Activated naive CD8-positive, alpha-beta T cell (primary cell): ENCODE measurements around the gene HOXB3.
"Not testable (repeated sequence)": the region's sequence is repeated elsewhere in the genome, so short reads cannot be mapped to it uniquely, and the experiment has no call there.

Experiments used
- H3K27ac Mint-ChIP-seq: one replicate; pipeline ENCODE4 v1.8.0; 2021; ENCODE audit warnings: mixed read lengths
- H3K27me3 Mint-ChIP-seq: one replicate; pipeline ENCODE4 v1.8.0; 2021; ENCODE audit warnings: mixed read lengths
- H3K36me3 Mint-ChIP-seq: one replicate; pipeline ENCODE4 v1.8.0; 2021; ENCODE audit warnings: mixed read lengths
- H3K4me1 Mint-ChIP-seq: one replicate; pipeline ENCODE4 v1.8.0; 2021; ENCODE audit warnings: low read depth, mixed read lengths
- H3K4me3 Mint-ChIP-seq: one replicate; pipeline ENCODE4 v1.8.0; 2021; ENCODE audit warnings: mild to moderate bottlenecking, mixed read lengths
- H3K9me3 Mint-ChIP-seq: one replicate; pipeline ENCODE4 v1.8.0; 2021; ENCODE audit warnings: low read depth, mixed read lengths

Gene HOXB3

DNA sequence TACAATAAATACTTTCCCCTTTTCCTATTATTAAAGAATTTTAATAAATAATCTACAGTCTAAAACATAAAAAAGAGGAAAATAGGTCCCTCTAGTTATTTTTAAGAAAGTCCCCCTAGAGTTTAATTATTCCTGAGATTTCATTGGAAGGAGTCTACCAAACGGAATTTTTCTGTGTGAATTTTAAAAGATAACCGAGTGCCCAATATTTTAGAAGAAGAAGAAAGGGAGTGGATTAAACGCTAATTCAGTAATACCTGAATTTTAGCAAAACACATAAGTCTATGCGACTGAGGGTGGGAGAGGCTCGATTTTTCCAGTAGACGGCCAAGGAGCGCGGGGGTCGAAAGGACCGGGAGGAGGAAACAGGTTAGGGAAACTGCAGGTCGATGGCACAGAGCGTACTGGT lies 47.3 kb downstream of the HOXB3 start:
- peaks cover 46% of the 10 kb centered on the region for H3K4me1 Mint-ChIP-seq
- peaks cover 2% of the 10 kb centered on the region for H3K27me3 Mint-ChIP-seq
- H3K9me3 Mint-ChIP-seq = no peaks in the 10 kb centered on the region
- no peaks in the 10 kb centered on the region for H3K36me3 Mint-ChIP-seq
- H3K4me3 Mint-ChIP-seq = peak overlapping the region; percentile 98
- peak overlapping the region; percentile 91 for H3K27ac Mint-ChIP-seq

DNA sequence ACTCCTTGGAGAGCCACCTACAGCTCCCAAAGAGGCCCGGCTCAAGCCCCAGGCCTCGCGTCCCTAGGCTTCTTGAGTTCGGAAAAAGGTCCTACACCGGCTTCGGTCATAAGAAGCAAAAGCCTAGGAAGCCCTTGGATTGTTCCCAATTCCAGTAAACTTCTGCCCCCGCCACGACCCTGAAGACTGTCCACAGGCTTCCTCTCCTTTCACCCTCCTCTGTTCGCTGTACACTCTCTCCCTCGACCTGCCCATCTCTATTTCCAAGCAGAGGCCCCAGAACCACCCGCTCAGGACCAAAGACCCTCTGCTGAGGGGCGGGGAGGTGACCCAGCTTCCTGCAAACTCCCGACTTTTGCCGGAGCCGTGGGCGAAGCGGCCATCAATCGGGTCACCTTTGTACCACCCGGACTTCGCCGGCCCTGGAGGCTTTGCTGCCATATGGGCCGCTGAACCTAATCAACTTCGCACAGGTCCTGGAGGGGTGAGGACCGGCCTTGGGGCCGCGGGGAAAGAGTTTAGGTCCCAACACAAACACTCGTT lies 47.9 kb downstream of the HOXB3 start:
- peak overlapping the region; percentile 99 for H3K27ac Mint-ChIP-seq
- no peaks in the 10 kb centered on the region for H3K9me3 Mint-ChIP-seq
- H3K4me1 Mint-ChIP-seq = peaks cover 44% of the 10 kb centered on the region
- peaks cover 2% of the 10 kb centered on the region for H3K27me3 Mint-ChIP-seq
- H3K36me3 Mint-ChIP-seq = no peaks in the 10 kb centered on the region
- peak overlapping the region; percentile 98 for H3K4me3 Mint-ChIP-seq

DNA sequence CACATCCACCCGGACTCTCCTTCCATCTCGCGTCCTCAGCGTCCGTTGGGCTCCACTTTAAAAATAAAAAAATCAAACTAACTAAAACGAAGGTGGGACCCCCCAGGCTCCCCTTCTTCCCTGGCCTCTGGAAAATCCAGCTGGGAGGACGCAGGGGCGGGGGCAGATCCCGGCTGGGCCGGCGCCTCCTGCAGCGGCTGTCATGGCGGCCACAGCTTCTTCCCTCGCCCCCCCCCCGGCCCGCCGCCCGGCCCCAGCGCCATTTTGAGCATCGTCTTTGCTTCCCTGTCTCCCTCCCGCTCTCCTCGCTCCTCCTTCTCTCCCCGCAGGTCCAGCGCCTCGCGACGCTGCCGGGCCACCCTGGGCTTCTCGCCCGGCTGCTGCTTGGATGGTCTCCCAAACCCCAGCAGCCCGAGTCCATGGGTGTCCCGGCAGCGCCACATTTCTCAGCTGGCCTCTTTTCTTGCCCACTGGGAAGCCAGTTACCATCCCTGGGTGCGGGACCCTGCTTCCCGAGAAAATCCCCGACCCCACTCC lies 48.4 kb downstream of the HOXB3 start:
- Mint-ChIP-seq H3K36me3 (no peaks in the 10 kb centered on the region), H3K27ac (peak overlapping the region; percentile 99), H3K4me1 (peaks cover 41% of the 10 kb centered on the region), H3K27me3 (peaks cover 2% of the 10 kb centered on the region), H3K4me3 (peak overlapping the region; percentile 98), H3K9me3 (no peaks in the 10 kb centered on the region)

DNA sequence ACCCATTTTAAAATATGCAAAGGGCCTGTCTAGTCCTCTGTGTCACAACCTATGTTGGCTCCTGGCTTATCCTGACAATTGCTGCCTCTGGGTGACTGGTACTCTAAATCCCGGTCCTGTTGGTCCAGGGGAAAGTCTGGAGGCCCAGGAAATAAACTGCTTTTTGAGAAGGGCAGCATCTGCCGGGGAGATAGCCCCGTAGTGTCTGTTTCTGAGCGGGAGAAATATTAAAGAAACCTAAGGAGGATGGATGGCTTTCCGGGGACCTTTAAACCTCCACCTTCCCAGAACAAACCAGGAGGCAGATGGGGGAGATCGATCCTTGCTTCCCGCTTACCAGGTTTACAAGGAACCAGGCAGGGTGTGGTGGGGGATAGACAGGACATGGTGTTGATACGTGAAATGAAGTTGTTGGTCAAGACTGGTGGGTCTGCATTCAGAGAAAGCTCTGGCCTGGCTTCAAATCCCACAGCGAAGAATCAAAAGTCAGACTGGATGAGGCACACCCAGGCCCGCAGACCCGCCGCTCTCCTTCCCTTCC lies 48.9 kb downstream of the HOXB3 start:
- Mint-ChIP-seq H3K4me3 (peak overlapping the region; percentile 98), H3K27me3 (peaks cover 2% of the 10 kb centered on the region), H3K36me3 (no peaks in the 10 kb centered on the region), H3K4me1 (peaks cover 38% of the 10 kb centered on the region), H3K9me3 (no peaks in the 10 kb centered on the region), H3K27ac (peak overlapping the region; percentile 99)

GRCh38 chr17:48540213-48540612 lies 49.8 kb downstream of the HOXB3 start:
- H3K27ac Mint-ChIP-seq = peak overlapping the region; percentile 73
- peaks cover 2% of the 10 kb centered on the region for H3K27me3 Mint-ChIP-seq
- no peaks in the 10 kb centered on the region for H3K36me3 Mint-ChIP-seq
- peaks cover 29% of the 10 kb centered on the region for H3K4me1 Mint-ChIP-seq
- H3K4me3 Mint-ChIP-seq = peak overlapping the region; percentile 46
- no peaks in the 10 kb centered on the region for H3K9me3 Mint-ChIP-seq

GRCh38 chr17:48539177-48539576 lies 50.9 kb downstream of the HOXB3 start:
- H3K9me3 Mint-ChIP-seq = no peaks in the 10 kb centered on the region
- H3K4me3 Mint-ChIP-seq = no peak overlapping the region
- H3K4me1 Mint-ChIP-seq = peaks cover 23% of the 10 kb centered on the region
- H3K36me3 Mint-ChIP-seq = no peaks in the 10 kb centered on the region
- H3K27me3 Mint-ChIP-seq = peaks cover 2% of the 10 kb centered on the region
- H3K27ac Mint-ChIP-seq = no peak overlapping the region

- Mint-ChIP-seq H3K4me3 (no peak overlapping the region), H3K36me3 (no peaks in the 10 kb centered on the region), H3K27me3 (no peaks in the 10 kb centered on the region), H3K27ac (no peak overlapping the region), H3K9me3 (no peaks in the 10 kb centered on the region), H3K4me1 (peaks cover 17% of the 10 kb centered on the region)
Measured at GRCh38 chr17:48537316-48537715, 52.7 kb downstream of the HOXB3 start.

- H3K36me3 Mint-ChIP-seq, H3K9me3 Mint-ChIP-seq, H3K27ac Mint-ChIP-seq, H3K4me3 Mint-ChIP-seq, H3K27me3 Mint-ChIP-seq, H3K4me1 Mint-ChIP-seq: not testable (repeated sequence)
Measured at GRCh38 chr17:48535793-48536559, 54.1 kb downstream of the HOXB3 start.

DNA sequence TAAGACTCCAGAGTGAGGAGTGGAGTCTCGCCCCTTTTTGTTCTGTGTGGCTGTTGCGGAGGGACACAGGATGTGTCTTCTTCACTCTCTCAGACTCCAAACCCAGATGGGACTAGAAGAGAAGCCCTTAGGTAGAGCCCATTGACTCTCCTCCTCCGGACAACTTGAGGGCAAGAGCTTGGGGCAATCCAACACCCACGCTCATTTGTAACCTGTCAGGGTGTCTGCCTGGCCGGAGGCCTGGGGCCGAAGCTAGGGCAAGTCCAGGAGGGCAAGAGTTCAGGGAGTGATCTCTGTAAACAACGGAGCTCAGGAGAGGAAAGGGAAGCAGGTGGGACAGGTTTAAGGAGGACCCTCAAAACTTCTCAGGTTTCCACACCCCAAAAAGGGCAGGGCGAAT lies 57.8 kb downstream of the HOXB3 start:
- Mint-ChIP-seq H3K27ac (no peak overlapping the region), H3K4me1 (peaks cover 2% of the 10 kb centered on the region), H3K9me3 (no peaks in the 10 kb centered on the region), H3K27me3 (no peaks in the 10 kb centered on the region), H3K36me3 (no peaks in the 10 kb centered on the region), H3K4me3 (no peak overlapping the region)

GRCh38 chr17:48530887-48531272 lies 59.2 kb downstream of the HOXB3 start, which contains the start of gene HOXB1:
HOXB1 (minus strand) TSS chr17:48531011; CDS start chr17:48530904, 107 bp downstream.
- Mint-ChIP-seq H3K9me3 (no peaks in the 10 kb centered on the region), H3K4me3 (no peak within 1 kb of the TSS), H3K36me3 (no peaks in the 10 kb centered on the region), H3K27me3 (peaks cover 6% of the 10 kb centered on the region), H3K4me1 (peaks cover 6% of the 10 kb centered on the region), H3K27ac (no peak within 1 kb of the TSS)

GRCh38 chr17:48530208-48530886 lies 59.7 kb downstream of the HOXB3 start:
- H3K36me3 Mint-ChIP-seq = no peaks in the 10 kb centered on the region
- H3K9me3 Mint-ChIP-seq = no peaks in the 10 kb centered on the region
- H3K27me3 Mint-ChIP-seq = peaks cover 8% of the 10 kb centered on the region
- H3K4me1 Mint-ChIP-seq = peaks cover 6% of the 10 kb centered on the region
- H3K4me3 Mint-ChIP-seq = no peak overlapping the region
- no peak overlapping the region for H3K27ac Mint-ChIP-seq

DNA sequence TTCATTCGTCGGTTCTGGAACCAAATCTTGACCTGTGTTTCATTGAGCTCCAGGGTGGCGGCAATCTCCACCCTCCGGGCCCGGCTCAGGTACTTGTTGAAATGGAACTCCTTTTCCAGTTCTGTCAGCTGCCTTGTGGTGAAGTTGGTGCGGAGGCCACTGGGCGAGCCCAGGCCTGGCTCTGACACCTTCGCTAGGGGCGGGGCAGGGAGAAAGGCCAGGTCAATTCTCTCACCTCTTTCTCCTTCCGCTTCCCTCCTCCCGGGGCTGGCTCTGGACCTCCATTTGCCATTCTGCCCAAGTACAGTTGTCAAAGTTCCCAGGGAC lies 60.4 kb downstream of the HOXB3 start:
- H3K4me3 Mint-ChIP-seq = no peak overlapping the region
- H3K4me1 Mint-ChIP-seq = peaks cover 6% of the 10 kb centered on the region
- H3K36me3 Mint-ChIP-seq = no peaks in the 10 kb centered on the region
- no peak overlapping the region for H3K27ac Mint-ChIP-seq
- H3K27me3 Mint-ChIP-seq = peaks cover 11% of the 10 kb centered on the region
- H3K9me3 Mint-ChIP-seq = no peaks in the 10 kb centered on the region

- Mint-ChIP-seq H3K27ac (no peak overlapping the region), H3K4me1 (peaks cover 6% of the 10 kb centered on the region), H3K9me3 (no peaks in the 10 kb centered on the region), H3K36me3 (no peaks in the 10 kb centered on the region), H3K4me3 (no peak overlapping the region), H3K27me3 (peaks cover 13% of the 10 kb centered on the region)
Measured at GRCh38 chr17:48528936-48529682, 60.9 kb downstream of the HOXB3 start.

DNA sequence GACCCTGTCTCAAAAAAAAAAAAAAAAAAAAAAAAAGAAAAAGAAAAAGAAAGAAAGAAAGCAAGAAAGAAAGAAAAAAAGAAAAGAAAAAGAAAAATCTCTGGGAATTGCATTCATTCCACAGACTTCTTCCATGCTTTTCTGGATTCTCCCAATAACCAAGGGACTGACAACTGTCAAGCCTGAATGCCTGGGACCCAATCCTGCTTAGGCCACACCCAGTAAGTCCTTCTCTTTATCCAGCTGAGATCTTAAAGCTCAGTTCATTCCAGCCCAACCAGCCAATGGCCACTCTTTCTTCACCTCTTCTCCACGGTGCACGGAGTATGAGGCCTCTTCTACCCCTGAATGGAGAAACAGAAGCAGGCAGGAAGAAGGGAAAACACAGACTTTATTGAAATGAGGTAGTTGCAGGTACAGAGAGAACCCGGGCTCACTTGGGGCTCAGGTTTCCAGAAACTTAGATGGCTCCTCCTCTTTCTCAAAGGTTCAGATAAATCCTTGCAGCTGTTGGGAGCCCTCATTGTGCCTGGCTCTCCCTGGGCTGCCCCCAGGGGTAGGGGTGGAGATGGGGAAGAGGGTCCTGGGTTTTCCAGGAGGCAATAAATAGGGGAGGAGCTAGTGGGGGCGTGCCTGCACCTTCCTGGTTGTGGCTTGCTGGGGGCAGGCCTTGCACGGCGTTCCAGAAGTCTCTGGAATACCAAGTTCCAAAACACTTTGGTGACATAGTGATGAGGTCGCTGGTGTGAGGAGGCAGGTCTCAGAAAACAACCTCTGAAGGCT lies 61.7 kb downstream of the HOXB3 start:
- Mint-ChIP-seq H3K27ac (no peak overlapping the region), H3K27me3 (peaks cover 17% of the 10 kb centered on the region)

More for the DNA sequence above, 61.7 kb downstream of the HOXB3 start:
- no peak overlapping the region for H3K4me3 Mint-ChIP-seq
- H3K9me3 Mint-ChIP-seq = no peaks in the 10 kb centered on the region
- no peaks in the 10 kb centered on the region for H3K36me3 Mint-ChIP-seq
- peaks cover 6% of the 10 kb centered on the region for H3K4me1 Mint-ChIP-seq
